GM18907 (cell line): Measurements from ENCODE around the gene PDIA5.
A peak's percentile ranks its signal among the peaks of the same experiment; 100 is the strongest.

Experiments
- ATAC-seq: cut with Tn5 transposase; IDR thresholded peaks from one replicate; pipeline ENCODE4 v1.9.1; 2021; ENCODE audit warnings: mild to moderate bottlenecking, moderate library complexity; ENCODE audit not compliant: unreplicated experiment

The PDIA5 gene

GRCh38 chr3:123159926-123160635 is 93.3 kb downstream of the PDIA5 start:
- no peak for ATAC-seq

DNA sequence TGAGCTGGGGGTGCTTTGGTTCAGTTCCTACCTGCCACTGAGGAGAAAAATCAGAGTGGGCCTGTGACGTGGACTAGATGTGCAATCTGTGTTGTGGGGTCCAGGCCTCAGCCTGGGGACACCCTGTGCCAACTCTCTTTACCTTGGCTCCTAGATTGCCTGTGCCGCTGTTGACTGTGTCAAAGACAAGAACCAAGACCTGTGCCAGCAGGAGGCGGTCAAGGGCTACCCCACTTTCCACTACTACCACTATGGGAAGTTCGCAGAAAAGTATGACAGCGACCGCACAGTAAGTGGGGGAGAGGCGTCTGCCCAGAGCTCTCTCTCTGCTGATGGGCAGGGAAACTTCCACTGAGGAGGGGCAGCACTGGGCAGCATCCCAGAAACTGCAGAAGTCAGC is 94.3 kb downstream of the PDIA5 start:
- no peak for ATAC-seq

DNA sequence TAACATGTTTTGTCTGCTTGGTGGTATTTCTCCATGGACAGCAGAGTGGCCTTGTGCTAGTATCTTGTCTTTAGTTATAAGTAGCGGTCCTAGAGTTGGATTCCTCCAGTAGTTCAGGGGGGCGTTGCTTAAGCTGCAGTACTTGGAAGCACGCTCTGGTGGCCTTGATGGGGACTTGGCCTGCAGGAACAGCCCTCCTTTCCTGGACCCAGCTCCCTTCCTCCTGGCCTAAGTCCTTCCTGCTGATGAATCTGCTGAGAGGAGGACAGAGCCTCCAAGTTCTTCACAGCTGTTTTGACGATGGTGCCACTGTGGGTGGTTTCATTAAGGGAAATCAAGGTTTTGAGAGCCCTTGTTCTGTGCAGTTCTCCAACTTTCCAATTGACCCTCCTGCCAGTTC is 96.3 kb downstream of the PDIA5 start:
- ATAC-seq: no peak

- no peak for ATAC-seq
Measured at GRCh38 chr3:123165163-123165562, 98.3 kb downstream of the PDIA5 start.

DNA sequence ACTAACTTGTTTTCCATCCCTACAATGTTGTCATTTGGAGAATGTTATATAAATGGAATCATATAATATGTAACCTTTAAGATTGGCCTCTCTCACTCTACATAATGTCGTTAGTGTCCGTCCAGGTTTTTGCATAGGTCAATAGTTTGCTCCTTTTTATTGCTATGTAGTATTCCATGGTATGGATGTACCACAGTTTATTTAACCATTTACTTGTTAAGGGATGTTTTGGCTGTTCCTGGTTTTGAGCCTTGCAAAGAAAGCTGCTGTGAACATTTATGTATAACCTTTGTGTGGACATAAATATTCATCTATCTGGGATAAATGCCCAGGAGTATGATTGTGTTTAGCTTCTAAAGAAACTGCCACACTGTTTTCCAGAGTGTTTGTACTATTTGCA is 100.9 kb downstream of the PDIA5 start:
- ATAC-seq: no peak

DNA sequence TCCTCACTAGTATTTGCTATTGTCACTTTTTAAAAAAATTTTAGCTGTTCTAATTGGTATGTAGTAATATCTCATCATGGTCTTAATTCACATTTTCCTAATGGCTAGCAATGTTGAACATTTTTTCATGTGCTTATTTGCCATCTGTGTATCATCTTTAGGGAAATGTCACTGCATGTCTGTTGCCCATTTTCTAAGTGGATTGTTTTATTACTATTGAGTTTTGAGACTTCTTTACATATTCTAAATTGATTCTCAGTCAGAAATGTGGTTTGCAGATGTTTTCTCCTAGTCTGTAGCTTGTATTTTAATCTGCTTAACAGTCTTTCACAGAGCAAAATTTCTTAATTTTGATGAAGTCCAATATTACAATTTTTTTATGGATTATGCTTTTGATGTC is 101.3 kb downstream of the PDIA5 start:
- ATAC-seq: no peak

- no peak for ATAC-seq
Measured at GRCh38 chr3:123168605-123169004, 101.8 kb downstream of the PDIA5 start.

DNA sequence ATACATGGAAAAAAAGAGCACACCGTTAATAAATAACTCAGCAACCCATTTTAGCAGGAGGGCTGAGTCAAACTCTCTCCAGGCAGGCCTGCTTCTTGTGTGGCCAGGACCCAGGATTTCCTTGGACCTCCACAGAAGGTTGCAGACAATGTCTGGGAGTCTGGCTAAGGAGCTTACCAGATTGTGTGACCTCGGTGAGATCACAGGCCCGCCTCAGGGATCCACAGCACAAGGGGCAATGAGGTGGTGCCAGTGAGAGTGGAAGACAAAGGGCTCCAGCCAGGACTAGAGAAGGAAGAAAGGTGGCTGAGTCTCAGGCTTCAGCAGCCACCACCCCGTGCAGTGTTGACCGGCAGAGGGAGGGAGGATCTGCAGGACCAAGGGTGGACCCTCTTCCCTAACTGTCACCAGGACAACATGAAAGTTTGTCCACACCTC is 102.7 kb downstream of the PDIA5 start:
- no peak for ATAC-seq

DNA sequence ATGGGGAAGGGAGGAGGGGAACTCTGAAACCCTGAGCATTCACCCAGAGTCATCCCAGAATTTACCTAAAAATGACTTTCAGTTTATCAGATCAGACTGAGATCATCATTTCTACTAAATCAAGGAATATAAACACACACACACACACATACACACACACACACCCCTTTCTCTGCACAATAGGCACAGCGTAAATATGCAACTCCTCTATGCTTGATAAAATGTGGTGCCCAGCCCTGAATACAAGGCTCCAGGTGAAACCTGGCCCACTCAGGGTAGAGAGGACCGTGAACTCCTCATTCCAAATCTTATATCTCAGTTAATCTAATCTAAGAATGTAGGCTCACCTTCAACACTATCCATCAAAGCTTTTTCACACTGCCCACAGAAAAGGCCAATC is 103.1 kb downstream of the PDIA5 start:
- ATAC-seq: no peak

DNA sequence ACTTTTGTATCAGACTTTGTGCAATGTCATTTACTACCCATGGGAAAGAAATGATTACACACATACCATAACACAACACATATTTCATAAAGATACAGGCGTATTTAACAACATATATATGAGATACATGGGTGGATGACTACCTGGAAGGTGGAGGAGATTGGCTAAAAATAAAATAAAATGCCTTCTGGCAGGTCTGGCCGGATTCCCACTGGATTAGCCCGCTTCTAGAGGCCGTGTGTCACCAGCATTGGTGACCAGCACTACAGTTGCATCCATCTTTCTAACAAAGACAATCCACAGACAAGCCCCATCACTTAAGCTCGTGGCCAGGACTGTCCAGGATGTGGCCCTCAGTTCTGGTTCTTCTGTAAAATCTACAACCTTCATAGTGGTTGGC is 114.0 kb downstream of the PDIA5 start:
- no peak for ATAC-seq

DNA sequence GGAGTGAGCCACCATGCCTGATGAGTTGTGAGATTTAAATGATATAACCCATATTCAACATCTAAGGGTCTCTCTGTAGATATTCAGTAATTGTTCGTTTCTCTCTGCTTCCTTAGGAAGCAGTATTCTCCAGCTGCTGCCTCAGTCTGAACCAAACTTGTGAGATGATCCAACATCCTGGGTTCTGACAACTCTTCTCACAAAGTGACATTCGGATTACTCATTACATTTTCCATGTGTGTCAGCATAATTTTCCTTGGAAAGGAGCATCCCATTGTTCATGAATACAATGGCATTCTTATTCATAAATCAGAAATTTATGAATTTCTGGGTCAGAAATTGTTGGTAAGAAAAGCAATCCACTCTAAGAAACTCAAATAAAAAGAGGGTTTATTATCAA is 119.9 kb downstream of the PDIA5 start:
- ATAC-seq: no peak

- ATAC-seq: no peak
Measured at GRCh38 chr3:123188058-123188457, 121.2 kb downstream of the PDIA5 start.

DNA sequence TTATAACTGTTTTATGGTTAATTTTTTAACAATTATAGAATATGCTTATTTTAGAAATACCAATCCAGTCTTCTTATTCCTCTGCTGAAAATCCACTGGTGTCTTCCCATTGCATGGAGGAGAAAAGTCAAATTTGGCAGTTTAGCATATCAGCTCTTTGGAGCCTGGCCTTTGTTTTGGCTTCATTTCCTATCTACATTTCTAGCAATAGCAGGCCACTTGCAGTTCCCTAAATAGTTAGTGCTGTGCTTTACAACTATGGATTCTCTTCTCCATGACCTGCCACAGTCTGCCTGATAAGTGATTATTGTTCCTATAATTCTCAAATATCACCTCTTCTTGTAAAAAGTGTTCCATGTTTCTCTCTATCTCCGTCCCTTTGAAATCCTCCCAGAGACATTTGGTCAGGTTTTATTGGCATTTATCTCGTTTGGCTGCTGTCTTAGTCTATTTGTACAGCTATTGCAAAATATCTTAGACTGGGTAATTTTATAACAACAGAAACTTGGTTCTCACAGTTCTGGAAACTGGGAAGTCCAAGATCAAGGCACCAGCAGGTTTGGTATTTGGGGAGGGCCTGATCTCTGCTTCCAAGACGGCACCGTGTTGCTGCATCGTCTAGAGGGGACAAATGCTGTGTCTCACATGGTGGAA is 126.8 kb downstream of the PDIA5 start:
- ATAC-seq: no peak

DNA sequence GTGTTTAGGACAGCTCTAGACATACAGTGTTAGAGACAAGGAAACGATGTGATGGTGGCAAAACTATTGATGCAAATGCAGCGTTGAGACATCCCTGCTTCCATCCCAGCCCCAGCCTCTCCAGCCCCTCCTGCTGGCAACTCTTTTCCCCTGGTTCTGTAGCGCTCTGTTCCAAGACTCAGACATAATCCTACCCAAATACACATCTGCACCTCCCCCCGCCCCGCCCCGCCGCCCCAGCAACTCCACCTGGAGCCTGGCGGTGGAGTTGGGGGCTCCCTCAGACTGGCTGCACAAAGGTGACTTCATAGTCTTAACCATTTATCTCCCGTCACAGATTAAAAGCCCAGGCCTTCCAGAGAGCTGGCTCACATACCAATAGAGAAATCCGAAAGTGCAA is 127.7 kb downstream of the PDIA5 start:
- ATAC-seq: no peak

DNA sequence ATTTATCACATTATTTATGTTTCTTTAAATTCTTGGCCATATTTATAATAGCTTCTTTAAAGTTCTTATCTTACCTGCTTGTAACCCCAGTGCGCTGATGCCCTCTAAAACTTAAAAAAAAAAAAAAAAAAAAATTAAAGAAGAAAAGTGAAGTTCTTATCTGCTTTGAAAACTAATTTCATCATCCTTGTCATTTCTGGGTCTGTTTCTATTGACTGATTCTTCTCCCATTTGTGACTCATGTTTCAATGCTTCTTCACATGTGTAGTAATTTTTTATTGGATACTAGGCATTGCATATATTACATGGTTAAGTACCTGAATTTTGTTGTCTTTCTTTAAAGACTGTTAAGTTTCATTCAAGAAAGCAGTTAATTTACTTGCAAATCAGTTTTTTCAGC is 131.5 kb downstream of the PDIA5 start:
- ATAC-seq: no peak

DNA sequence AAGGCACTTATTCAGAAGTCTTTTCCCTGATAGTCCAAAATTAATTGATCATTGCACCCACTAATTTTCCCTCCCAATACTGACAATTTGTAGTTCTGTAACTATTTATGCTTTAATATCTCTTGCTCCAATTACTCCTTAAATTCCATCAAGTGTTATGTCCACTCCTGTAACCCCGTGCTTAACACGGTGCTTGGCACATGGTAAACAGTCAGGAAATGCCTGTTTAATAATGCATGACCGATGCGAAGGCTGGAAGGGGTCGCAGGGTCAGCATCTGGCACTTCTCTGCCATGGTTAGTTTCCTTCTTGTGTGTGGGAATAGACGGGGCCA is 134.4 kb downstream of the PDIA5 start:
- ATAC-seq: no peak

DNA sequence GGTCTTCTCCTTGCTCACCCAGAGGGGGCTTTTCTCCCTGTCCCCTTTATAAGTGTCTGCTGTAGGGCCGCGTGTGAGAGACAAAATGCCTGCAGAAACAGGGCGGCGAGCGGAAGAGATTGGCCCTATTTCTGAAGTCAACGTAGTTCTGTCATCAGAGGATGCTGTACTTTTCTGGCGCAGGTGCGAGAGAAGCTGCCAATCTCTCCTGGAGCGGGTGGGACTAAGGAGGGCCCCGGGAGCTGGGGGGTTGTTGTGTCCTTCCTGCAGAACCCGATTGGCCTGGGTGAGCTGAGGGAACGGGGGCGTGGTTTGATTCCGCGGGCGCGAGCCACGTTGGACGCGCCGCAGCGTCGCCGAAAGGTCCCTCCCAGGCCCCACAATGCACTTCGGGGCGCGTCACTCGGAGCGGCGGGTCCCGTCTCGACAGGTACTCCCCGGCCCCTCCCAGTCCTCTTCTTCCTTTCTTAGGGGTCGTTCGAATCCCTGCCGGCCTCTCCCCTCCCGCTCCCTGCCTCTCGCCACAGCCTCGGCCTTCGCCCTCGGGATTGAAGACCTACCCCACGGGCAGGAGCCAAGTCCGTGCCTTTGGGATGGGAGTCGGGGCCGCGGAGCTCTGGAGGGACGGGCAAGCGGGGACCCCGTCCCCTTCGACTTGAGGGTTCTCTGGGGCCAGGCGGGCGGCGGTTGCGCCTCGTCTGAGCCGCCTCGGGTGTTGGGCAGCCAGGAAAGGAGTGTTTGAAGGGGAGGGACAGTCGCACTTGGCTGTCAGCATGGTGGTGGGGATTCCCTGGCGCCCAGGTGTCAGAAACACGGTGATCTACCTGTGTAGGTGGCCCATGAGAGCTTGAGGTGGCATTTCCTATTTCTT is 135.0 kb downstream of the PDIA5 start, which contains the start of gene SEC22A:
Gene SEC22A, plus strand, starts transcription at position 387 of the 871 bp plus-strand sequence. CDS start 7,275 bp downstream, outside the sequence.
- ATAC-seq: peak; percentile 98

GRCh38 chr3:123202451-123202850 is 135.6 kb downstream of the PDIA5 start:
- ATAC-seq: no peak
